DOHH2 (cell line): Measurements from ENCODE around the gene AUH.

Experiments
- EZH2phosphoT487 ChIP-seq: fragments of 200-600 bp; sonication (generic); IDR thresholded peaks from 2 replicates; pipeline ENCODE4 v1.6.1; 2017; ENCODE audit warnings: borderline replicate concordance, mild to moderate bottlenecking, antibody characterized with exemption, low read length, moderate library complexity, mixed read lengths
- TF ChIP-seq, protein P1 (sequence below): fragments of 200-600 bp; sonication (generic); IDR thresholded peaks from one replicate; pipeline ENCODE4 v1.5.1; 2014; ENCODE audit warnings: antibody characterized with exemption, mild to moderate bottlenecking, low read depth, low read length; ENCODE audit not compliant: poor library complexity, severe bottlenecking

GRCh38 chr9:91170951-91171350 lies 190.8 kb downstream of the AUH start:
- TF ChIP-seq, protein P1, sequence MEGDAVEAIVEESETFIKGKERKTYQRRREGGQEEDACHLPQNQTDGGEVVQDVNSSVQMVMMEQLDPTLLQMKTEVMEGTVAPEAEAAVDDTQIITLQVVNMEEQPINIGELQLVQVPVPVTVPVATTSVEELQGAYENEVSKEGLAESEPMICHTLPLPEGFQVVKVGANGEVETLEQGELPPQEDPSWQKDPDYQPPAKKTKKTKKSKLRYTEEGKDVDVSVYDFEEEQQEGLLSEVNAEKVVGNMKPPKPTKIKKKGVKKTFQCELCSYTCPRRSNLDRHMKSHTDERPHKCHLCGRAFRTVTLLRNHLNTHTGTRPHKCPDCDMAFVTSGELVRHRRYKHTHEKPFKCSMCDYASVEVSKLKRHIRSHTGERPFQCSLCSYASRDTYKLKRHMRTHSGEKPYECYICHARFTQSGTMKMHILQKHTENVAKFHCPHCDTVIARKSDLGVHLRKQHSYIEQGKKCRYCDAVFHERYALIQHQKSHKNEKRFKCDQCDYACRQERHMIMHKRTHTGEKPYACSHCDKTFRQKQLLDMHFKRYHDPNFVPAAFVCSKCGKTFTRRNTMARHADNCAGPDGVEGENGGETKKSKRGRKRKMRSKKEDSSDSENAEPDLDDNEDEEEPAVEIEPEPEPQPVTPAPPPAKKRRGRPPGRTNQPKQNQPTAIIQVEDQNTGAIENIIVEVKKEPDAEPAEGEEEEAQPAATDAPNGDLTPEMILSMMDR = no peak
- TF ChIP-seq EZH2phosphoT487 = no peak
